HG03354 (cell line): Measurements from ENCODE around the gene AKAP8L.
"Not testable (repeated sequence)": the region's sequence is repeated elsewhere in the genome, so short reads cannot be mapped to it uniquely, and the experiment has no call there.

Experiments
- ATAC-seq: cut with Tn5 transposase; IDR thresholded peaks from one replicate; pipeline ENCODE4 v1.9.1; 2021; ENCODE audit warnings: mild to moderate bottlenecking; ENCODE audit not compliant: unreplicated experiment, poor library complexity, severe bottlenecking

Gene AKAP8L

DNA sequence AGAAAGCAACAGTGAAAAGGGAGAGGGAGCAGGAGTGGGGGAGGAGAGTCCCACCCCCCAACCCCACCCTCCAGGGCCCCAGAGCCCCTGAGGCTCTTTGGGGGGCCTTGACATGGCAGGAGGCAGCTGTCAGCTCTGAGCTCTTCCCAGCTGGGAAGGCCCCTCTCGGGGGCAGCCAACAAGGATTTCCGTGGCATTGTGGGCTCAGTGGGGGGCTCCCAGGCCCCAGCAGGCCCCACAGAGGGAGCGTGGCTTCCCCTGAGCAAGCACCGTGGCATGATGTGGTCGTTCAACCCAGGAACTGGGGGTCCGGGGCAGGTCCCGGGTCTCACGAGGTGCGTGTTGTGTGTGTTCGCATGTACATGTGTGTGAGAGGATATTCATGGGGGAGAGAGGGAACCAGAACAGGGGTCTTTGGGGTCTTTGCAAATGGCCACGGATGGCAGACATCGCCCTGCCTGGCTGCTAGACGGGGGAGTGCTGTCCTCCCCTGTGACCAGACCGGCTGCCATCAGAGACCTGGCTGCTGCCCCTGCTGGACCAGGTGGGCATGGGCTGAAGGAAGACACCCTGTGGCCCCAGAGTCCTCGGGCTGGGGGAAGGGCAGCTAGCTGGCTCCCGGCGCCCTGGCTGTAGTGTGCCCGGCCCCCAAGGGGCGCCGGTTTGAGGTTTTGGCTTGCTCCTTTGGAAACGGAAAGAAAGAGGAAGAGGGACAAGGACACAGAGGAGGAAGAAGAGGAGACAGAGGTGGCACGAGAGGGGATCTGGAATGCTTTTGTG is 3.7 kb upstream of the AKAP8L start:
- ATAC-seq: no peak

DNA sequence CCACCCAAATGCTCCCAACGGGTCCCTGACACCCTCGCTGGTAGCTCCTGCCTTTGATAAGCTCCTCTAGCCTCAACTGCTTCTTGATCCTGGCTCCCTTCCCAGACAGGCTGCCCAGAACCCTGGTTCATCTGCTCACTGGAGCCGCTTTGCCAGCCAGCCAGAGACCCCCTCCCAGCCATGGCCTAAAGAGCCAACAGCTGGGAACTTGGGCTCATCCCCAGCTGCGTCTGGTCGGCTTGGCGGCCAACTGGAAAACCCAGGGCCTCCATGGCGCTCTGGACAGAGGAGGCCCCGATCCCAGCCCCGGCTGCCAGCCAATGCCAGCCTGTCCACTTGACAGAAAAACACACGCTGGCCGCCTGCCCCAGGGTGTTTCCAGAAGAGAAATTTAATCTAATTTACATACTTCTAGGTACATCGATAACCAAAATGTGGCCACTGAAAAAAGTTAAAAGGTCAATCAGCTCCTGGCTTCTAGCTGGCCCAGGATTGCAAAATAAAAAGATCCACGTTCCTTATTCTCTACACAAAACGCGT is 3.0 kb upstream of the AKAP8L start:
- no peak for ATAC-seq

DNA sequence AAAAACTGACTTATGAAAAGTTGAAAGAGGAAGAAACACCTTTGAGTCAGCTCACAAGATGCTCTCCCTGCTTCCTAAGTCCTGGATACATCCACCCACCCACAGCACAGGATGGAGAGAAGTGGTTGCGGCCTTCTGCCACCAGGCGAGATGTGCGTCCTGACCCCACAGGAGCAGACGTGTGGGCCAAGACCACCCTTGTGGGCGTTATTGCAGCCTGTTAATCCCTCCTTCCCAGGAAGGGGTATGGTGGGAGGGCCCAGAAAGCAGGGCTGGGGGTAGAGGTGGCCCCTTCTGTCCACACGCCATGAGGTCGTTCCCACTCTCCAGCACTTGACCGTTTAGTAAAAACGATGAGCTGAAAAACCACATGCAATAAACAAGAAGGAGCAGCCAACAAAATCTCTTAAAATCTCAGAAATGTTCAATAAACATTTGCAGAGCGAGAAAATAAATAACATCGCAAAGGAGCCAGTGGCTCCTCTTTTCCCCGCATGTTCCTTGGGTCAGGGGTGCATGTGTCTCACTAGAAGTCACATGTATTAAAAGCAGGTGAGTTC is 2.4 kb upstream of the AKAP8L start:
- ATAC-seq: no peak

GRCh38 chr19:15419413-15420025 is 731 bp upstream of the AKAP8L start:
- ATAC-seq: no peak

- ATAC-seq: no peak
Observed at GRCh38 chr19:15418231-15418578, 583 bp downstream of the AKAP8L start.

GRCh38 chr19:15417699-15418098 is 1.1 kb downstream of the AKAP8L start:
- no peak for ATAC-seq

DNA sequence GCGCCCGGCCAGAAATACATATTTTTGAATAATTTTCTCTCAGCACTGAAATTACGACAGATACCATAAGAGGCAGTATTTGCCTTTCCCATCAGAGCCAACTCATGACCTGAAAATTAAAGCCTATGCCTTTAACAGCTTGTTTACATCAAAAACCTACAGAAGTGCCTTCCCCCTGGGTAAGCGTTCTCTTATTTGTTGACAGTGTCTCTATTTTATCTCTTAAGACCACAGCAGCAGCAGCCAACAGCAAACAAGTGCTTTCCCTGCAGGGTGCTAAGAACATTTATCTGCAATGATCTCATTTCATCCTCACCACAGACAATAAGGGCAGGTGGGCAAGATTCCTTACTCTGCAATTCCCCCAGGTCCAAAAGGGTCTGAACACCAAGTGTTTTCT is 6.0 kb downstream of the AKAP8L start:
- ATAC-seq: no peak

- ATAC-seq: not testable (repeated sequence)
Observed at GRCh38 chr19:15411351-15411750, 7.4 kb downstream of the AKAP8L start.

- no peak for ATAC-seq
Observed at GRCh38 chr19:15404780-15405211, 14.0 kb downstream of the AKAP8L start.

DNA sequence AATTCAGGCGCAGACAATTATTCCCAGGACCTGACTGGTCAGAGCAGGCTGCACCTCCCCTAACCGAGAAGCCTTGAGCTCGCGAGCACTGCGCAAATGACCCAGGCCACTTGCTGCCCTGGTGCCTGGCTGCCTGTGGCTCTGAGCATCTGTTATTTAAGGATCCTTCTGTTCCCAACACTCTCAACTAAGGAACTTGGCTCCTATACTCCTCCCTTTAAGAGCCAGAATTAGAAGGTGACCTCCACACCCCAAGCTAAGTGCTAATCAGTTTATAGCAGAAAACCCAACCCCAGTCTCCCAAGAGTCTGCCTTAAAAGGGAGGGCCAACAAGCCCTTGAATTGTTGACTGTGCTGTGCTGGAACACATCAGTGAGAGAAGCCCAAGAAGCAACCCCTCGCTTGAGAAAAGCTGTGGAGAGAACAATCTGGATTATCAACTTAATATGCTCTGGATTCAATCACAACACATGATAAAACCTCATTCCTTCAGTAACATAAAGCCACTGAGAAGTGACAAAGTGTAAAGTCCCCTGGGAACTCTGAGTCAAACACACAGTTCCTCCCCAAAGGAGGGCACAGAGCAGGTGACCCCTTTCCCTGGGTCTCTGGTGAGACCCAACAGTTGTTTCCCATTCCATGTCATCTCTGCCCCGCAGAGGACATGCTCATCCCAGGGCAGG is 14.6 kb downstream of the AKAP8L start:
- no peak for ATAC-seq

DNA sequence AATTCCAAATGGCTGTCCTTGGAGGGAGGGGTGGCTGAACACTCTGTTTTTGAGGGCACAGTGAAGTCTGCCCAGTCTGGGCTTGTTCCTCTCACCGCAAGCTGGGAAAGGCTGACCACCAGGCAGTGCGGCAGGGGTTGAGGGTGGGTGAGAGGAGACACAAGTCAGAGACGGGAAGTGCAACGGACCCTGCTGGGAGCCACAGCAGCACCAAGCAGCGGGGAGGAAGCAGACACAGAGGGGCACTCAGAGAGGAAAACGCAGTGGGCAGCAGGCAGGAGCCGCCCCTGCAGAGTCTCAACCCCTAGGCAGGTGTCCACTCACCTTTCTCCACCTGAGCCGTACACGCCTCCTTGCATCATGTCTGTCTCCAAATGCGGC is 15.6 kb downstream of the AKAP8L start:
- ATAC-seq: no peak

DNA sequence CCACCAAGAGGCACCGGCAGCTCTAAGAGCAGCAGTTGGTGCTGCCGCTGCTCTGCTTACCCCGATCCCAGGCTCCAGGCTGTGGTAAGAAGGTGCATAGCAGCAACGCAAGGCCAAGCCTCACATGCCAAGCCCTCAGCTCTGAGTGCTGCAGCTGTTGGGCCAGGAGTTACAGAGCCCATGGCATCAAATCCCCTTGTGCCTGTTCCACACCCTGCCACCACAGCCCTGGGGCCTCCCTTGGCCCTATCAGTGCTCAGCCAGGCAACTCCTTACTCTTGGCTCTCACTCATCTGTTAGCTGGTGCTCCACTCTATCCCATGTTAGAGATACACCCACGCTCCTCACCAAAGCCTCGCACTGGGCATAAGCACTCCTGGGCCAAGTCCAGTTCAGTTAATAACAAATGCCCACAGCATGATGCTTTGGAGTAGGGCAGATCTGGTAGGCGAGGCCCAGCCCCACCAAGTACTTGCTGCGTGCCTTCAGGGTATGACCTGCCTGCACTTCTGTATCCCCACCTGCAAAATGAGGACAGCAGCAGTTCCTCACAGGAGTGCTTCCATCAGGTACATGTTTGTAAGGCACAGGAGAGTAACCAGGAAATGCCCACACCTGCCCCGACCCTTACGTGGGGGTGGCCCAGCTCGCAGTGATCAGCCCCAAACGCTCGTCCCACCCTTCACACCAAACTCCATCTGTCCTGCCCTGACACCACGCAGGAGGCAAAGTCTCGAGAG is 16.2 kb downstream of the AKAP8L start:
- no peak for ATAC-seq

GRCh38 chr19:15401397-15401710 is 17.4 kb downstream of the AKAP8L start:
- no peak for ATAC-seq

GRCh38 chr19:15400521-15401396 is 18.0 kb downstream of the AKAP8L start:
- no peak for ATAC-seq

DNA sequence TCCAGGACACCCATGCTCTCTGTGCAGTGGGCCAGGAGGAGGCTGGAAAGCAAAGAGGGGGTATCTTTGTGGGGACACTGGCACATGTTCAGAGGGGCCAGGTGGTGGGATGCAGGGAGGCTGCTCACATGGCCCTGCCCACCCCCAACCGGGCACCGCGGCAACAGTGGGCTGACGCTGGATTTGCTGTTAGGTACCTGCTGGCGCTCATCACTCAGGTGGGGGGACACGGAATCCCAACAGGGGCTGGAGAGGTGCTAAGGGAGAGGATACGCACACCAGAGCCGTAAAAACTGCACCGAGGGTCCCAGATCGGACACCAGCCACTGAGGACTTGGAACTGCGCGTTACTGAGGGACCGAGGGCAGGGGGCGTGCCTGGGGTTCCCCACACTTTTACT is 19.2 kb downstream of the AKAP8L start:
- ATAC-seq: no peak

- ATAC-seq: no peak
Observed at GRCh38 chr19:15399234-15399515, 19.6 kb downstream of the AKAP8L start.

- no peak for ATAC-seq
Observed at GRCh38 chr19:15398501-15399233, 20.1 kb downstream of the AKAP8L start.

DNA sequence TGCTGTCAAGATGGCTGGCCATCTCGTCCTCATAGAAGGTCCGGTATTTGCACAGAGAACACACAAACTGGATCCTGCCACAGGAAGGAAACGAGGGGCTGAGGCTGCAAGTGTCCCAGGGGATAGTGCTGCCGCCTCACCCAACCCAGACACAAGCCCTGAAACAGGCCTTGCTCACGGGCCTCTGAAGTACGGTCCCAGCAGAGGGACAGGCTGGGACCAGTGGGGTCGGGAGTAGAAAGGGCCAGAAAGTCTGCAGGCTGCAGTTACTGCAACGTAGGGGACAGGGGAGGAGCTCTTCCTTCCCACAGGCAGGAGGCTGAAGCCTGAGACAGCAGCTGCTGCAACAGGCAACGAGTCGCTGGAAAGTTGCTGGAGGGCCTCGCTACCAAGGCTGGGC is 21.0 kb downstream of the AKAP8L start:
- no peak for ATAC-seq

DNA sequence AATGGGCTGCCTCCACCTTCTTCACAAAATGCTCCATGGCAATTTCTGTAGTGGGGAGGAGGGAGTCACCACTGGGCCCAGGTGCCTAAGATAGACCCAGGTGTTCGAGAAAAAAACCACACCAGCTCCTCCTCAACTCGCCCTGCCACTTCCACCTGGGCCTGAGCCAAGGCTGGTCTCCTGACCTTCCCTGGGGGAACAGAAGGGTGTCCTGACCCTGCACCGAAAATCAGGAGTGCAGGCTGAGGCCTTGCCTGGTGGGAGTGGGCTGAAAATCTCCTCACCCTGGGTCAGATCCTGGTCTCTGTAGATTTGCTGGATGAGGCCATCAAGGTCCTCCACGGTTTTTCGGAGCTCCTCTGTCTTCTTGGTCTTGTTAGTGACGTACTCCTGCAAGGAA is 21.6 kb downstream of the AKAP8L start:
- ATAC-seq: no peak
